Upper lobe of left lung (tissue), 6 donors: ENCODE data around the gene EXOC3. TPM values are rescaled to one million over a fixed set of nuclear protein-coding genes. Genes with fewer than 3 reads are reported as not detected.

Experiments
- ATAC-seq, 2 donors: fragments of 200-7000 bp; cut with Tn5 transposase; one replicate each; pipeline ENCODE4 v1.9.1; 2022; ENCODE audit warnings: mild to moderate bottlenecking in 2 of 2, moderate library complexity in 2 of 2; ENCODE audit not compliant: low FRiP score in 2 of 2
- DNase-seq, 2 donors: peaks; one replicate each; pipeline ENCODE4 v3.0.0-alpha.2; 2019 to 2020
- H3K27ac ChIP-seq, 4 donors: fragments of 200-600 bp; sonication (generic); one replicate each; pipeline ENCODE4 v1.5.1; 2016 to 2019
- H3K27me3 ChIP-seq, 4 donors: fragments of 200-600 bp; sonication (generic); one replicate each; pipeline ENCODE4 v1.5.1; 2017 to 2019
- H3K36me3 ChIP-seq, 4 donors: fragments of 200-600 bp; sonication (generic); one replicate each; pipeline ENCODE4 v1.5.1; 2016 to 2019
- H3K4me1 ChIP-seq, 4 donors: fragments of 200-600 bp; sonication (generic); one replicate each; pipeline ENCODE4 v1.5.1; 2018 to 2019
- H3K4me3 ChIP-seq, 4 donors: fragments of 200-600 bp; sonication (generic); one replicate each; pipeline ENCODE4 v1.5.1; 2017 to 2019; ENCODE audit warnings: mild to moderate bottlenecking in 2 of 4, moderate library complexity in 1 of 4
- H3K9me3 ChIP-seq, 4 donors: fragments of 200-600 bp; sonication (generic); one replicate each; pipeline ENCODE4 v1.5.1; 2018 to 2019
- EP300 ChIP-seq, 4 donors: sonication (generic); formaldehyde crosslinking; IDR thresholded peaks; one replicate each; pipeline ENCODE4 v1.5.1; 2017; ENCODE audit warnings: antibody characterized with exemption in 4 of 4, control low read depth in 2 of 4
- POLR2A ChIP-seq, 4 donors: fragments of 450-650 bp; IDR thresholded peaks; one replicate each; pipeline ENCODE4 v1.5.1; 2016 to 2017; ENCODE audit warnings: antibody characterized with exemption in 4 of 4, mild to moderate bottlenecking in 2 of 4
- POLR2AphosphoS5 ChIP-seq, 2 donors: sonication (generic); formaldehyde crosslinking; IDR thresholded peaks; one replicate each; pipeline ENCODE4 v1.5.1; 2017; ENCODE audit warnings: antibody characterized with exemption in 2 of 2
- WGBS, 2 donors: methylation state at CpG; one replicate each; pipeline ENCODE4 v1.1.5; 2017 to 2018; 5-methylcytosine and 5-hydroxymethylcytosine counted together
- total RNA-seq, 6 donors: library from RNA; depleted of rRNA in 4 of 6; stranded (reverse); fragments of >200 nt in 4 of 6; gene quantifications; one replicate each; pipeline versions ENCODE4 v1.1.0 to v1.2.1, GENCODE V29; 2016 to 2021
- TF ChIP-seq, protein P1 (sequence below), 6 experiments: fragments of 450-650 bp in 4 of 6; fragments of 200-600 bp in 2 of 6; sonication (generic) in 2 of 6; IDR thresholded peaks; one replicate each; pipeline ENCODE4 v1.5.1; 2016 to 2019; ENCODE audit warnings: antibody characterized with exemption in 6 of 6
- donor health status: DM: no; HTN: no; CAD: no; lungs with moderate emphysema.
- donor health status: DM: no; HTN: yes; CAD: no; lungs with severe emphysema.

EXOC3 gene
- total RNA-seq, 6 donors from 2014 or later: 43.6 to 149 (median 64.5) TPM

DNA sequence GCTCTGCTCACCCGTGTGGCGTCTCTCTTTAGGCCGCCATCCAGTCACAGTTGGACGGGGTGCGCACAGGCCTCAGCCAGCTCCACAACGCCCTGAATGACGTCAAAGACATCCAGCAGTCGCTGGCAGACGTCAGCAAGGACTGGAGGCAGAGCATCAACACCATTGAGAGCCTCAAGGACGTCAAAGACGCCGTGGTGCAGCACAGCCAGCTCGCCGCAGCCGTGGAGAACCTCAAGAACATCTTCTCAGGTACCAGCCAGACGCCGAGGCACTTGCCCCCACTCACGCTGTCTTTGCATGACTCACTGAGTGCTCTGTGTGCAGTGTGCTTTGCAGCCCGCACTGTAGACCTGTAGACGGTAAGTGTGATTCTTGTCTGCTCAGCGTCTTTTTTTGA lies 4.5 kb downstream of the EXOC3 start:
- 88 to 93% methylated on average over 21 of the region's 21 CpGs for whole genome bisulfite sequencing, 2 donors
- Histone ChIP-seq H3K4me3 (no peak overlapping the region), H3K9me3 (peaks cover 4 to 10% (median 8%) of the 10 kb centered on the region in 4 donors), H3K4me1 (peaks cover 11 to 38% (median 12%) of the 10 kb centered on the region in 4 donors), H3K27me3 (no peaks in the 10 kb centered on the region), H3K27ac (peak overlapping the region in 1 of 4 donors; percentile 64), H3K36me3 (peaks cover 34 to 65% (median 42%) of the 10 kb centered on the region in 4 donors)
- TF ChIP-seq POLR2A (IDR thresholded peaks at IDR 0.05) (no peak), EP300 (IDR thresholded peaks at IDR 0.05) (no peak), POLR2AphosphoS5 (IDR thresholded peaks at IDR 0.05) (no peak)
- TF ChIP-seq, protein P1, sequence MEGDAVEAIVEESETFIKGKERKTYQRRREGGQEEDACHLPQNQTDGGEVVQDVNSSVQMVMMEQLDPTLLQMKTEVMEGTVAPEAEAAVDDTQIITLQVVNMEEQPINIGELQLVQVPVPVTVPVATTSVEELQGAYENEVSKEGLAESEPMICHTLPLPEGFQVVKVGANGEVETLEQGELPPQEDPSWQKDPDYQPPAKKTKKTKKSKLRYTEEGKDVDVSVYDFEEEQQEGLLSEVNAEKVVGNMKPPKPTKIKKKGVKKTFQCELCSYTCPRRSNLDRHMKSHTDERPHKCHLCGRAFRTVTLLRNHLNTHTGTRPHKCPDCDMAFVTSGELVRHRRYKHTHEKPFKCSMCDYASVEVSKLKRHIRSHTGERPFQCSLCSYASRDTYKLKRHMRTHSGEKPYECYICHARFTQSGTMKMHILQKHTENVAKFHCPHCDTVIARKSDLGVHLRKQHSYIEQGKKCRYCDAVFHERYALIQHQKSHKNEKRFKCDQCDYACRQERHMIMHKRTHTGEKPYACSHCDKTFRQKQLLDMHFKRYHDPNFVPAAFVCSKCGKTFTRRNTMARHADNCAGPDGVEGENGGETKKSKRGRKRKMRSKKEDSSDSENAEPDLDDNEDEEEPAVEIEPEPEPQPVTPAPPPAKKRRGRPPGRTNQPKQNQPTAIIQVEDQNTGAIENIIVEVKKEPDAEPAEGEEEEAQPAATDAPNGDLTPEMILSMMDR (IDR thresholded peaks at IDR 0.05): no peak
- DNase-seq (no peak), ATAC-seq (no peak)

DNA sequence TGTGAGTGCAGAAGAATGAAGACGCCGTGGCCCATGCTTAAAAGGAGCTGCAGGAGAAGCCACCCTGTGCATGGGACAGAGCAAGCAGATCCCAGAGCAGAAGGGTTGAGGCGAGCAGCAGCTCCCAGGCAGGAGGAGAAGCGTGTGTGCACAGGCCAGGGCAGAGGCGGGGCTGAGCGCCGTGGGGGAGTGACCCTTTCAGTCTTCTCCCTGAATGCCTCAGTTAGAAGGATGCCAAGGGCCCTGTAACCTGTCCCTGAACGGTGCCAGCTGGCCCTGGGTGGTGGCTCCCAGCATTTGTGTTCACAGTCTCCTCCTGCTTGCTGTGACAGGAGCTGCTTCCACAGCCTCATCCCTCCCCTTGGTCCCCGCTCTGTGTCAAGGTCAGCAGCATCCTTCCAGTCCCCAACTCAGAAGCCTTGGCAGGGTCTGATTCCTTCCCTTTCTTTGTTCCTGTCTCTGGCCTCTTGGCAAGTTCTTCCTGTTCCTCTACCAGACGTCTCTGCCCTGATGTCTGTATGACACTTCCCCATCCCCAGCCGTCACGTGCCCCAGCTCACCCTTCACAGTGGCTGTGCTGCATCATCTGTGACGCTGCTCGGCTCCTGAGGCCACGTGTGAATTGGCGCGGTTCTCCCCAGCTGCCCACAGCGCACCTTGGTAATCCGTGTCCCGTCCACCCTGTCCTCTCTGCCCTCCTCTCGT lies 5.2 kb downstream of the EXOC3 start:
- peaks cover 34 to 72% (median 50%) of the 10 kb centered on the region in 4 donors for H3K36me3 ChIP-seq
- ATAC-seq (peak; percentile 71 to 82), DNase-seq (peak; percentile 73 to 74)
- no peak for TF ChIP-seq EP300 (IDR thresholded peaks at IDR 0.05)
- TF ChIP-seq, protein P1 (IDR thresholded peaks at IDR 0.05): no peak
- TF ChIP-seq POLR2A (IDR thresholded peaks at IDR 0.05): no peak
- TF ChIP-seq POLR2AphosphoS5 (IDR thresholded peaks at IDR 0.05): peak in 1 of 2 donors; percentile 14
- WGBS, 2 donors: 86 to 90% methylated on average over 20 to 21 of the region's 21 CpGs
- no peak overlapping the region for H3K4me3 ChIP-seq
- H3K27me3 ChIP-seq: no peaks in the 10 kb centered on the region
- peaks cover 4 to 10% (median 8%) of the 10 kb centered on the region in 4 donors for H3K9me3 ChIP-seq
- peaks cover 10 to 38% (median 12%) of the 10 kb centered on the region in 4 donors for H3K4me1 ChIP-seq
- peak overlapping the region in 2 of 4 donors; percentile 2 to 64 for H3K27ac ChIP-seq

DNA sequence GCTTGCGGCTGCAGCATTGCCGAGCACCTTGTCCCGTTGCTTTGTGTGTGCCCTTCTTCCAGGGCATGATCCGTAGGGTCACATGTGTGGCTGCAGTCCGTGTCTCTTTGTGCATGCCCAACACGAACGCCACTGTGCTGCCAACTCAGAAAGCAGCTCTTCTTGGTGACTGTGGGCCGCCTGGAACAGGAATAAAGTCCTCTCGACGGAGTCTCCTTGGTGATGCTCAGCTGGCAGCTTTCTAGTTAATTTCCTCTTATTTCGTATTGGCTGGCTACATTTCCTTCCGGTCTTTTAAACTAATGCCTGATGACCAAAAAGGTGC lies 5.8 kb downstream of the EXOC3 start:
- Histone ChIP-seq H3K27ac (peak overlapping the region in 1 of 4 donors; percentile 2), H3K36me3 (peaks cover 37 to 78% (median 55%) of the 10 kb centered on the region in 4 donors), H3K4me1 (peaks cover 8 to 36% (median 9%) of the 10 kb centered on the region in 4 donors), H3K27me3 (no peaks in the 10 kb centered on the region), H3K4me3 (no peak overlapping the region), H3K9me3 (peaks cover 4 to 10% (median 8%) of the 10 kb centered on the region in 4 donors)
- DNase-seq (no peak), ATAC-seq (no peak)
- WGBS, 2 donors: 89 to 93% methylated on average over 12 of the region's 12 CpGs
- TF ChIP-seq POLR2A (IDR thresholded peaks at IDR 0.05) (no peak), EP300 (IDR thresholded peaks at IDR 0.05) (no peak), POLR2AphosphoS5 (IDR thresholded peaks at IDR 0.05) (no peak)
- TF ChIP-seq, protein P1 (IDR thresholded peaks at IDR 0.05): no peak

DNA sequence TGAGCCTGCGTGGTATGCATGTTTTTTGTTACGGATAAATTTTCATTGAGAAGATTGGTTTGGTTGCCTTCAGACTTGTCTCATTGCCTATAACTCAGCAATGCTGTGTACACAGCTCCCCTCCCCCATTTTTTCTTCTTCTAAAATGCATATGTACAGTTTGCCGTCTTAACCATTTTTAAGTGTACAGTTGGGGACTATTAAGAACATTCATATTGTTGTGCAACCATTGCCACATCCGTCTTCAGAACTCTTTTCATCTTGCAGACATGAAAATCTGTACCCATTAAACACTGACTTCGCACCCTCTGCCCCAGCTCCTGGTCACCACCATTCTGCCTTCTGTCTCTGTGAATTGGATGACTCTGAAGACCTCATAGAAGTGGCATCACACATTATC lies 6.2 kb downstream of the EXOC3 start:
- DNase-seq (no peak), ATAC-seq (no peak)
- no peak overlapping the region for H3K4me3 ChIP-seq
- peaks cover 41 to 82% (median 59%) of the 10 kb centered on the region in 4 donors for H3K36me3 ChIP-seq
- H3K9me3 ChIP-seq: peaks cover 4 to 10% (median 8%) of the 10 kb centered on the region in 4 donors
- TF ChIP-seq, protein P1 (IDR thresholded peaks at IDR 0.05): no peak
- TF ChIP-seq EP300 (IDR thresholded peaks at IDR 0.05): no peak
- no peak for TF ChIP-seq POLR2AphosphoS5 (IDR thresholded peaks at IDR 0.05)
- TF ChIP-seq POLR2A (IDR thresholded peaks at IDR 0.05): no peak
- 92 to 95% methylated on average over 5 of the region's 5 CpGs for WGBS, 2 donors
- no peak overlapping the region for H3K27ac ChIP-seq
- peaks cover 4 to 31% (median 5%) of the 10 kb centered on the region in 4 donors for H3K4me1 ChIP-seq
- H3K27me3 ChIP-seq: no peaks in the 10 kb centered on the region
